Measurements from ENCODE around the gene OR4K1. TPM values are rescaled to one million over a fixed set of nuclear protein-coding genes. Genes with fewer than 3 reads are reported as not detected.
"Not testable (repeated sequence)": the region's sequence is repeated elsewhere in the genome, so short reads cannot be mapped to it uniquely, and the experiment has no call there.

OR4K1 gene
- total RNA-seq, 1 donor from 2014 or later, result not detected

- Mint-ChIP-seq H3K4me3 (ENCODE audit: unreplicated experiment) (no peak overlapping the region), H3K27ac (ENCODE audit: unreplicated experiment) (no peak overlapping the region), H3K36me3 (ENCODE audit: low read depth, unreplicated experiment) (no peaks in the 10 kb centered on the region), H3K4me1 (ENCODE audit: low read depth, unreplicated experiment) (no peaks in the 10 kb centered on the region), H3K27me3 (ENCODE audit: low read depth, unreplicated experiment) (no peaks in the 10 kb centered on the region), H3K9me3 (ENCODE audit: unreplicated experiment) (no peaks in the 10 kb centered on the region)
- DNase-seq (ENCODE audit: low read depth) (no peak), FAIRE-seq (no peak)
- H3K4me2 ChIP-seq (ENCODE audit: low read length), result no peak overlapping the region
- TF ChIP-seq, protein P1, sequence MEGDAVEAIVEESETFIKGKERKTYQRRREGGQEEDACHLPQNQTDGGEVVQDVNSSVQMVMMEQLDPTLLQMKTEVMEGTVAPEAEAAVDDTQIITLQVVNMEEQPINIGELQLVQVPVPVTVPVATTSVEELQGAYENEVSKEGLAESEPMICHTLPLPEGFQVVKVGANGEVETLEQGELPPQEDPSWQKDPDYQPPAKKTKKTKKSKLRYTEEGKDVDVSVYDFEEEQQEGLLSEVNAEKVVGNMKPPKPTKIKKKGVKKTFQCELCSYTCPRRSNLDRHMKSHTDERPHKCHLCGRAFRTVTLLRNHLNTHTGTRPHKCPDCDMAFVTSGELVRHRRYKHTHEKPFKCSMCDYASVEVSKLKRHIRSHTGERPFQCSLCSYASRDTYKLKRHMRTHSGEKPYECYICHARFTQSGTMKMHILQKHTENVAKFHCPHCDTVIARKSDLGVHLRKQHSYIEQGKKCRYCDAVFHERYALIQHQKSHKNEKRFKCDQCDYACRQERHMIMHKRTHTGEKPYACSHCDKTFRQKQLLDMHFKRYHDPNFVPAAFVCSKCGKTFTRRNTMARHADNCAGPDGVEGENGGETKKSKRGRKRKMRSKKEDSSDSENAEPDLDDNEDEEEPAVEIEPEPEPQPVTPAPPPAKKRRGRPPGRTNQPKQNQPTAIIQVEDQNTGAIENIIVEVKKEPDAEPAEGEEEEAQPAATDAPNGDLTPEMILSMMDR (IDR thresholded peaks at IDR 0.05; ENCODE audit: insufficient read depth, low read depth, low read length), result no peak
- TF ChIP-seq EZH2 (IDR thresholded peaks at IDR 0.05; ENCODE audit: insufficient read depth, low read length), result no peak
- peaks cover 2% of the 10 kb centered on the region for H3K9me3 ChIP-seq (ENCODE audit: insufficient read depth, low read depth, low read length)
- no peaks in the 10 kb centered on the region for H3K4me1 ChIP-seq (ENCODE audit: insufficient read depth, low read length)
- no peak overlapping the region for H3K9ac ChIP-seq (ENCODE audit: low read length)
- H3K27me3 ChIP-seq (ENCODE audit: insufficient read depth, low read length), result no peaks in the 10 kb centered on the region
- no peak overlapping the region for H3K4me3 ChIP-seq (ENCODE audit: insufficient read depth, low read depth, low read length)
- no peak overlapping the region for H2AFZ ChIP-seq (ENCODE audit: low read depth, low read length)
- H3K36me3 ChIP-seq (ENCODE audit: insufficient read depth, low read length), result no peaks in the 10 kb centered on the region
- no peaks in the 10 kb centered on the region for H4K20me1 ChIP-seq (ENCODE audit: insufficient read depth, low read length)
- H3K79me2 ChIP-seq (ENCODE audit: insufficient read depth, low read length), result no peaks in the 10 kb centered on the region
- H3K27ac ChIP-seq (ENCODE audit: low read depth, low read length), result no peak overlapping the region
Observed at GRCh38 chr14:19949218-19949617, 18.5 kb downstream of the OR4K1 start.

DNA sequence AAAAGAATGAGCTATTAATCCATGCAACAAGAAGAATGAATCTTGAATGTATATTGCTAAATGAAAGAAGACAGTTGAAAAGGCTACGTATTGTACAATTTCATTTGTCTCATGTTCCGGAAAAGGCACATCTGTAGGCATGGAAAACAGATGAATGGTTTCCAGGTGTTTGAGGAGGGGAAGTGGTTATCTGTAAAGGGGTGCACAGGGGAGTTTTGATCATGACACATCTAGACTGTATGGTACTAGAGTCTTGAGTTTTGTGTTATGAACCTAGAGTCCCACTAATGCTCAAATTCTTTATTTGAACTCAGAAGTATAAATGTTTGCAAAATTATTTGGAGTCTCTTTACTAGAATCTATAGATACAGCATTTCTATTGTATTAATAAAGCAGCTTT lies 39.0 kb downstream of the OR4K1 start:
- H3K9me3 ChIP-seq (ENCODE audit: insufficient read depth, low read depth, low read length); H3K79me2 ChIP-seq (ENCODE audit: insufficient read depth, low read length); H3K4me1 Mint-ChIP-seq (ENCODE audit: low read depth, unreplicated experiment); FAIRE-seq; H4K20me1 ChIP-seq (ENCODE audit: insufficient read depth, low read length); H3K36me3 Mint-ChIP-seq (ENCODE audit: low read depth, unreplicated experiment); H3K9ac ChIP-seq (ENCODE audit: low read length); H3K27me3 ChIP-seq (ENCODE audit: insufficient read depth, low read length); H3K4me3 Mint-ChIP-seq (ENCODE audit: unreplicated experiment); H2AFZ ChIP-seq (ENCODE audit: low read depth, low read length); H3K4me1 ChIP-seq (ENCODE audit: insufficient read depth, low read length); H3K4me3 ChIP-seq (ENCODE audit: insufficient read depth, low read depth, low read length); DNase-seq (ENCODE audit: low read depth); H3K27ac ChIP-seq (ENCODE audit: low read depth, low read length); H3K27ac Mint-ChIP-seq (ENCODE audit: unreplicated experiment); H3K36me3 ChIP-seq (ENCODE audit: insufficient read depth, low read length); H3K4me2 ChIP-seq (ENCODE audit: low read length); H3K27me3 Mint-ChIP-seq (ENCODE audit: low read depth, unreplicated experiment); H3K9me3 Mint-ChIP-seq (ENCODE audit: unreplicated experiment): not testable (repeated sequence)

DNA sequence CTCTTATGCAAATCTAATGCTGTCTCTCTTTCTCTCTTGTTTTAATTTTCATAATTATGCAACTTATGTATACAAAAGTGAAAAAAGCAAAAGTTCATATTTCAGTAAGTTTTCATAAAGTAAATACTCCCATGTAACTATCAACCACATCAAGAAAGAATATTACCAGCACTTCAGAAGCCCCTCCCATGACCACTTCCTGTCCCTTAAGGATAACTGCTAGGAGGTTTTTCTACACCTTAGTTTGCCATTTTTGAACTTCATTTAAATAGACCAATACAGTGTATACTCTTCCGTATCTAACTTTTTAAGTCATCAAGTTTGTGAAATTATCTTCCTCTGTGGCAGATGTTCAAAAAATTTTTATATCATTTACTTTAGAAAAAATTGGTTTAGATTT lies 44.1 kb downstream of the OR4K1 start:
- no peak overlapping the region for H3K4me2 ChIP-seq (ENCODE audit: low read length)
- FAIRE-seq (no peak), DNase-seq (ENCODE audit: low read depth) (no peak)
- no peak overlapping the region for H3K9ac ChIP-seq (ENCODE audit: low read length)
- TF ChIP-seq, protein P1 (IDR thresholded peaks at IDR 0.05; ENCODE audit: insufficient read depth, low read depth, low read length), result no peak
- TF ChIP-seq EZH2 (IDR thresholded peaks at IDR 0.05; ENCODE audit: insufficient read depth, low read length), result no peak
- H3K27me3 ChIP-seq (ENCODE audit: insufficient read depth, low read length), result no peaks in the 10 kb centered on the region
- no peak overlapping the region for H2AFZ ChIP-seq (ENCODE audit: low read depth, low read length)
- H3K79me2 ChIP-seq (ENCODE audit: insufficient read depth, low read length), result no peaks in the 10 kb centered on the region
- H3K36me3 ChIP-seq (ENCODE audit: insufficient read depth, low read length), result no peaks in the 10 kb centered on the region
- no peak overlapping the region for H3K4me3 ChIP-seq (ENCODE audit: insufficient read depth, low read depth, low read length)
- H4K20me1 ChIP-seq (ENCODE audit: insufficient read depth, low read length), result no peaks in the 10 kb centered on the region
- H3K36me3 Mint-ChIP-seq (ENCODE audit: low read depth, unreplicated experiment), result no peaks in the 10 kb centered on the region
- no peak overlapping the region for H3K4me3 Mint-ChIP-seq (ENCODE audit: unreplicated experiment)
- H3K9me3 ChIP-seq (ENCODE audit: insufficient read depth, low read depth, low read length), result no peaks in the 10 kb centered on the region
- H3K4me1 ChIP-seq (ENCODE audit: insufficient read depth, low read length), result no peaks in the 10 kb centered on the region
- H3K27ac Mint-ChIP-seq (ENCODE audit: unreplicated experiment), result no peak overlapping the region
- H3K4me1 Mint-ChIP-seq (ENCODE audit: low read depth, unreplicated experiment), result no peaks in the 10 kb centered on the region
- H3K27ac ChIP-seq (ENCODE audit: low read depth, low read length), result no peak overlapping the region
- H3K9me3 Mint-ChIP-seq (ENCODE audit: unreplicated experiment), result no peaks in the 10 kb centered on the region
- no peaks in the 10 kb centered on the region for H3K27me3 Mint-ChIP-seq (ENCODE audit: low read depth, unreplicated experiment)

Measured in astrocyte (in vitro differentiated cells and primary cell).